Measurements from ENCODE around the gene MTUS2. TPM values are rescaled to one million over a fixed set of nuclear protein-coding genes. Genes with fewer than 3 reads are reported as not detected.

MTUS2 gene
- total RNA-seq, 1 experiment from 2014 or later: 0.35 TPM

DNA sequence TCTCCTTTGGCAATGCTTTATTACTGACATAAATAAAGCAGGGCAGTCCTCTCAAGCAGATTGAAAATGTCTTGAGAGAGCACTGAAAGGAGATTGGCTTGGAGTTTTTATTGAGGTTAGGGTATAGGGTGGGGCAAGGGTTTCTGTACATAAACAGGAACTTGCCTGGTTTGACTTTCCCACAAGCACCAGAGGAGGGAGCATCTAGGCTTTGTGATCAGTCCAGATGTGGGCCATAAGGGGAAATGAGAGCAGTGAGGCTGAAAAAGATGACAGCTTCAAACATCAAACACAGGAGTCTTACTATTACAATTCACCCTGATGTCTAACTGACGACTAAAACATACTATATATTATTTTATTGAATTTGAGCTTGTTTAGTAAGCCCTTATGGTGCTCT, 260.9 kb downstream of the MTUS2 start:
- Histone ChIP-seq H2BK12ac (ENCODE audit: insufficient read length, low read depth, low read length) (no peak overlapping the region), H4K5ac (ENCODE audit: insufficient read length, low read depth, low read length) (no peak overlapping the region), H3K56ac (ENCODE audit: insufficient read length, low read depth, low read length) (no peak overlapping the region), H3K27ac (ENCODE audit: insufficient read length, low read depth, low read length) (no peak overlapping the region), H2AFZ (ENCODE audit: low read length) (no peak overlapping the region), H3K14ac (ENCODE audit: insufficient read depth, low read length) (no peak overlapping the region), H3K23ac (ENCODE audit: insufficient read length, low read depth, low read length) (no peak overlapping the region), H3K79me1 (ENCODE audit: insufficient read depth, low read depth, low read length, poor library complexity, severe bottlenecking) (no peaks in the 10 kb centered on the region), H3T11ph (ENCODE audit: low read length) (no peak overlapping the region), H3K27me3 (ENCODE audit: insufficient read depth, low read length) (no peaks in the 10 kb centered on the region), H3K23me2 (ENCODE audit: insufficient read length, low read depth, low read length, poor library complexity, severe bottlenecking) (no peaks in the 10 kb centered on the region), H2BK5ac (ENCODE audit: insufficient read length, low read length) (no peak overlapping the region), H3K4me1 (ENCODE audit: insufficient read depth, low read length) (no peaks in the 10 kb centered on the region), H2BK15ac (ENCODE audit: low read depth, low read length) (no peak overlapping the region), H2AK5ac (ENCODE audit: insufficient read length, low read length) (no peak overlapping the region), H4K8ac (replicated peaks; ENCODE audit: insufficient read length, low read depth, low read length) (no peak overlapping the region), H3K79me2 (ENCODE audit: insufficient read depth, low read length) (no peaks in the 10 kb centered on the region), H3K9ac (ENCODE audit: extremely low read depth, insufficient read length, low read length) (no peak overlapping the region), H3K4me2 (ENCODE audit: insufficient read depth, insufficient read length, low read length) (no peak overlapping the region), H3K18ac (ENCODE audit: insufficient read length, low read depth, low read length) (no peak overlapping the region), H3K9me3 (ENCODE audit: control insufficient read depth, low read depth, low read length) (no peaks in the 10 kb centered on the region), H3K4ac (ENCODE audit: low read depth, low read length) (no peak overlapping the region), H4K20me1 (ENCODE audit: control insufficient read depth, insufficient read depth, insufficient read length) (no peaks in the 10 kb centered on the region), H4K91ac (ENCODE audit: insufficient read length, low read depth, low read length) (no peak overlapping the region), H2BK20ac (ENCODE audit: low read depth, low read length, poor library complexity, severe bottlenecking) (no peak overlapping the region), H2BK120ac (ENCODE audit: low read depth, low read length, poor library complexity, severe bottlenecking) (no peak overlapping the region)
- Mint-ChIP-seq H3K4me1 (peaks cover 0 to 4% of the 10 kb centered on the region in 2 experiments; a peak in 2 of 4 replicates), H3K4me3 (no peak overlapping the region), H3K36me3 (ENCODE audit: insufficient read depth in 1 of 3, low read depth in 3 of 3) (peaks cover 0 to 3% (median 2%) of the 10 kb centered on the region in 3 experiments; a peak in 4 of 7 replicates), H3K9me3 (peaks cover 5 to 7% of the 10 kb centered on the region in 2 experiments; a peak in 3 of 5 replicates), H3K27ac (no peak overlapping the region), H3K27me3 (ENCODE audit: low read depth) (peaks cover 1% of the 10 kb centered on the region; the same call in 1 of the 2 replicates)
- DNase-seq: no peak
- no CpG with 5 or more reads among the region's 1 CpG for WGBS (ENCODE audit: extremely low coverage, insufficient read length, low lambda C conversion rate)
- TF ChIP-seq, protein P1, sequence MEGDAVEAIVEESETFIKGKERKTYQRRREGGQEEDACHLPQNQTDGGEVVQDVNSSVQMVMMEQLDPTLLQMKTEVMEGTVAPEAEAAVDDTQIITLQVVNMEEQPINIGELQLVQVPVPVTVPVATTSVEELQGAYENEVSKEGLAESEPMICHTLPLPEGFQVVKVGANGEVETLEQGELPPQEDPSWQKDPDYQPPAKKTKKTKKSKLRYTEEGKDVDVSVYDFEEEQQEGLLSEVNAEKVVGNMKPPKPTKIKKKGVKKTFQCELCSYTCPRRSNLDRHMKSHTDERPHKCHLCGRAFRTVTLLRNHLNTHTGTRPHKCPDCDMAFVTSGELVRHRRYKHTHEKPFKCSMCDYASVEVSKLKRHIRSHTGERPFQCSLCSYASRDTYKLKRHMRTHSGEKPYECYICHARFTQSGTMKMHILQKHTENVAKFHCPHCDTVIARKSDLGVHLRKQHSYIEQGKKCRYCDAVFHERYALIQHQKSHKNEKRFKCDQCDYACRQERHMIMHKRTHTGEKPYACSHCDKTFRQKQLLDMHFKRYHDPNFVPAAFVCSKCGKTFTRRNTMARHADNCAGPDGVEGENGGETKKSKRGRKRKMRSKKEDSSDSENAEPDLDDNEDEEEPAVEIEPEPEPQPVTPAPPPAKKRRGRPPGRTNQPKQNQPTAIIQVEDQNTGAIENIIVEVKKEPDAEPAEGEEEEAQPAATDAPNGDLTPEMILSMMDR (conservative IDR thresholded peaks at IDR 0.05): no peak

Measured in H9 (cell line).